PC-9 (cell line): ENCODE measurements around the gene MYO18B. TPM values are rescaled to one million over a fixed set of nuclear protein-coding genes. Genes with fewer than 3 reads are reported as not detected.

ENCODE experiments used
- BruUV-seq: library from RNA; stranded (reverse); fragments of 400-500 nt; replicated peaks from 2 replicates; lab custom pipeline; 2021; lab: Mats Ljungman, UMichigan
- CTCF ChIA-PET: fragments of 300-600 bp; sonication (Branson Sonifier 250); formaldehyde crosslinking; loops from one replicate; lab custom pipeline; 2022; ENCODE audit warnings: antibody characterized with exemption; lab: Charles Lee
- POLR2A ChIA-PET: fragments of 300-600 bp; sonication (Branson Sonifier 250); formaldehyde crosslinking; loops from one replicate; lab custom pipeline; 2022; ENCODE audit warnings: antibody characterized with exemption; ENCODE audit not compliant: unreplicated experiment; lab: Charles Lee
- DNase-seq, 2 experiments: peaks; one replicate each; pipeline versions ENCODE4 v3.0.0 to v3.0.0-alpha.2; 2015 to 2022; ENCODE audit warnings: mixed read lengths in 1 of 2
- H2AFZ ChIP-seq: fragments of 200-600 bp; sonication (generic); 2 replicates; pipeline ENCODE4 v1.8.1; 2017; ENCODE audit warnings: antibody characterized with exemption
- H3F3A ChIP-seq: fragments of 200-600 bp; sonication (generic); 2 replicates; pipeline ENCODE4 v1.8.1; 2017; ENCODE audit warnings: antibody characterized with exemption, mild to moderate bottlenecking, low read depth; ENCODE audit not compliant: insufficient read depth
- H3K27ac ChIP-seq: fragments of 200-600 bp; sonication (generic); 2 replicates; pipeline ENCODE4 v1.6.1; 2016; ENCODE audit warnings: mixed run types
- H3K27me3 ChIP-seq: fragments of 200-600 bp; sonication (generic); 2 replicates; pipeline ENCODE4 v1.6.1; 2016; ENCODE audit warnings: low read depth, mixed run types; ENCODE audit not compliant: insufficient read depth
- H3K36me3 ChIP-seq: fragments of 200-600 bp; sonication (generic); 2 replicates; pipeline ENCODE4 v1.6.1; 2016; ENCODE audit warnings: low read depth, mixed run types
- H3K4me1 ChIP-seq: fragments of 200-600 bp; sonication (generic); replicated peaks from 2 replicates; pipeline ENCODE4 v1.6.1; 2016; ENCODE audit warnings: mixed run types; ENCODE audit not compliant: insufficient read depth
- H3K4me2 ChIP-seq: fragments of 200-600 bp; sonication (generic); 2 replicates; pipeline ENCODE4 v1.6.1; 2017; ENCODE audit warnings: mixed run types
- H3K4me3 ChIP-seq: fragments of 200-600 bp; sonication (generic); 2 replicates; pipeline ENCODE4 v1.6.1; 2016; ENCODE audit warnings: mixed run types
- H3K79me2 ChIP-seq: fragments of 200-600 bp; sonication (generic); 2 replicates; pipeline ENCODE4 v1.6.1; 2017; ENCODE audit warnings: low read depth, mixed run types
- H3K9me2 ChIP-seq: fragments of 200-600 bp; sonication (generic); 2 replicates; pipeline ENCODE4 v1.8.1; 2017; ENCODE audit warnings: mild to moderate bottlenecking; ENCODE audit not compliant: insufficient read depth
- H3K9me3 ChIP-seq: fragments of 200-600 bp; sonication (generic); 2 replicates; pipeline ENCODE4 v1.8.1; 2016; ENCODE audit warnings: low read depth; ENCODE audit not compliant: insufficient read depth
- H4K20me1 ChIP-seq: fragments of 200-600 bp; sonication (generic); 2 replicates; pipeline ENCODE4 v1.8.1; 2017; ENCODE audit not compliant: insufficient read depth
- EZH2 ChIP-seq: fragments of 200-600 bp; sonication (generic); IDR thresholded peaks from 2 replicates; pipeline ENCODE4 v1.8.0; 2017; ENCODE audit warnings: antibody characterized with exemption, low read depth
- intact Hi-C: fragments of 100-400 bp; cut with micrococcal nuclease; formaldehyde crosslinking; loops from one replicate; pipeline ENCODE4 v1.10.0; 2022; ENCODE audit not compliant: unreplicated experiment
- total RNA-seq: library from RNA; stranded (reverse); gene quantifications from 2 replicates; pipeline ENCODE4 v1.2.3, GENCODE V29; 2021
- TF ChIP-seq, protein P1 (sequence below): fragments of 200-600 bp; sonication (generic); conservative IDR thresholded peaks from 2 replicates; pipeline ENCODE4 v1.6.1; 2017; ENCODE audit warnings: mixed run types, antibody characterized with exemption, mild to moderate bottlenecking, moderate library complexity

MYO18B gene
- total RNA-seq, 1 experiment from 2014 or later, result not detected

- no peaks in the 10 kb centered on the region for H3K79me2 ChIP-seq
- peaks cover 78% of the 10 kb centered on the region for H3K27me3 ChIP-seq
- intact Hi-C loops, result no loop called here
- no TSS peak for BruUV-seq
- H3K9me3 ChIP-seq, result no peaks in the 10 kb centered on the region
- no peaks in the 10 kb centered on the region for H3K4me1 ChIP-seq
- H3K4me3 ChIP-seq, result no peak overlapping the region
- H3K36me3 ChIP-seq, result no peaks in the 10 kb centered on the region
- H3K9me2 ChIP-seq, result no peaks in the 10 kb centered on the region
- H3F3A ChIP-seq, result no peaks in the 10 kb centered on the region
- no peaks in the 10 kb centered on the region for H4K20me1 ChIP-seq
- H2AFZ ChIP-seq, result no peak overlapping the region
- H3K4me2 ChIP-seq, result no peak overlapping the region
- POLR2A ChIA-PET, result no interaction called here
- no peak for DNase-seq
- H3K27ac ChIP-seq, result no peak overlapping the region
- CTCF ChIA-PET, result no interaction called here
- TF ChIP-seq, protein P1, sequence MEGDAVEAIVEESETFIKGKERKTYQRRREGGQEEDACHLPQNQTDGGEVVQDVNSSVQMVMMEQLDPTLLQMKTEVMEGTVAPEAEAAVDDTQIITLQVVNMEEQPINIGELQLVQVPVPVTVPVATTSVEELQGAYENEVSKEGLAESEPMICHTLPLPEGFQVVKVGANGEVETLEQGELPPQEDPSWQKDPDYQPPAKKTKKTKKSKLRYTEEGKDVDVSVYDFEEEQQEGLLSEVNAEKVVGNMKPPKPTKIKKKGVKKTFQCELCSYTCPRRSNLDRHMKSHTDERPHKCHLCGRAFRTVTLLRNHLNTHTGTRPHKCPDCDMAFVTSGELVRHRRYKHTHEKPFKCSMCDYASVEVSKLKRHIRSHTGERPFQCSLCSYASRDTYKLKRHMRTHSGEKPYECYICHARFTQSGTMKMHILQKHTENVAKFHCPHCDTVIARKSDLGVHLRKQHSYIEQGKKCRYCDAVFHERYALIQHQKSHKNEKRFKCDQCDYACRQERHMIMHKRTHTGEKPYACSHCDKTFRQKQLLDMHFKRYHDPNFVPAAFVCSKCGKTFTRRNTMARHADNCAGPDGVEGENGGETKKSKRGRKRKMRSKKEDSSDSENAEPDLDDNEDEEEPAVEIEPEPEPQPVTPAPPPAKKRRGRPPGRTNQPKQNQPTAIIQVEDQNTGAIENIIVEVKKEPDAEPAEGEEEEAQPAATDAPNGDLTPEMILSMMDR, result no peak
- TF ChIP-seq EZH2, result no peak
Observed at GRCh38 chr22:25841775-25842174, 99.8 kb downstream of the MYO18B start.

- Histone ChIP-seq H3K27ac (no peak overlapping the region), H3K9me2 (no peaks in the 10 kb centered on the region), H3F3A (no peaks in the 10 kb centered on the region), H3K9me3 (no peaks in the 10 kb centered on the region), H3K4me1 (no peaks in the 10 kb centered on the region), H3K27me3 (peaks cover 79% of the 10 kb centered on the region), H4K20me1 (no peaks in the 10 kb centered on the region), H3K36me3 (no peaks in the 10 kb centered on the region), H3K79me2 (no peaks in the 10 kb centered on the region), H3K4me3 (no peak overlapping the region), H2AFZ (no peak overlapping the region), H3K4me2 (no peak overlapping the region)
- ChIA-PET POLR2A (no interaction called here), CTCF (no interaction called here)
- BruUV-seq, result no TSS peak
- no peak for DNase-seq
- intact Hi-C loops, result no loop called here
- TF ChIP-seq, protein P1, result no peak
- no peak for TF ChIP-seq EZH2
Observed at GRCh38 chr22:25843660-25844405, 101.8 kb downstream of the MYO18B start.

DNA sequence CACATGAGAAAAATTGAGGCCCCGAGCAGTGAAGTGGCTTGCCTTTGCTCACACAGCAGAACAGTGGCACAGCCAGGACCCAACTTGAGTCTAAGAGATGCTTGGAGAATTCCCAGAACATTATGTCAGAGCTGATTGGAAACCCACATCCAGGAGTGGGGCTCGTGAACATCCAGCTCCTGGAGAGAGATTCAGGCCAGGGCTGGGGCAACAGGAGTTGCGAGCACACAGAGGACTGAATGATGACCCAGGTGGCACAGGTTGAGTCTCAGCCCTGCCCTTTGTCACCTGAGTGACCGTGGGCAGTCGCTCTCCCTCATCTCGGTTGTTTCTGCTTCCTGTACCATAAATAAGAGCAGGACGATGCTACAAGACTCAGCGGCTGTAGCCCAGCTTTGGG is 102.6 kb downstream of the MYO18B start:
- no peak for DNase-seq
- Histone ChIP-seq H3K27me3 (peaks cover 78% of the 10 kb centered on the region), H3K9me2 (no peaks in the 10 kb centered on the region), H3K27ac (no peak overlapping the region), H3K9me3 (no peaks in the 10 kb centered on the region), H3K4me1 (no peaks in the 10 kb centered on the region), H4K20me1 (no peaks in the 10 kb centered on the region), H3K4me2 (no peak overlapping the region), H2AFZ (no peak overlapping the region), H3K36me3 (no peaks in the 10 kb centered on the region), H3K4me3 (no peak overlapping the region), H3K79me2 (no peaks in the 10 kb centered on the region), H3F3A (no peaks in the 10 kb centered on the region)
- ChIA-PET POLR2A (no interaction called here), CTCF (no interaction called here)
- intact Hi-C loops, result no loop called here
- TF ChIP-seq, protein P1, result no peak
- no peak for TF ChIP-seq EZH2
- BruUV-seq, result no TSS peak
